Measurements from ENCODE around the gene NCOA3. TPM values are rescaled to one million over a fixed set of nuclear protein-coding genes. Genes with fewer than 3 reads are reported as not detected.

The NCOA3 gene
- total RNA-seq, 1 donor from 2014 or later: 45.9 TPM

- no peak for TF ChIP-seq CTCF (IDR thresholded peaks at IDR 0.05; ENCODE audit: unreplicated experiment)
- DNase-seq (ENCODE audit: low spot score in 2 of 2, unreplicated experiment in 2 of 2): no peak
- peaks cover 11% of the 10 kb centered on the region for H3K4me1 Mint-ChIP-seq
- peak overlapping the region; percentile 67 for H3K27ac Mint-ChIP-seq
- H3K9me3 Mint-ChIP-seq: no peaks in the 10 kb centered on the region
- H3K36me3 Mint-ChIP-seq: peaks cover 3% of the 10 kb centered on the region
- H3K4me3 Mint-ChIP-seq: no peak overlapping the region
- no peaks in the 10 kb centered on the region for H3K27me3 Mint-ChIP-seq (ENCODE audit: low read depth)
Observed at GRCh38 chr20:47610247-47610944, 108.7 kb downstream of the NCOA3 start.

- Mint-ChIP-seq H3K36me3 (peaks cover 3% of the 10 kb centered on the region), H3K9me3 (no peaks in the 10 kb centered on the region), H3K27ac (no peak overlapping the region), H3K4me1 (peaks cover 8% of the 10 kb centered on the region), H3K27me3 (ENCODE audit: low read depth) (no peaks in the 10 kb centered on the region), H3K4me3 (no peak overlapping the region)
- no peak for TF ChIP-seq CTCF (IDR thresholded peaks at IDR 0.05; ENCODE audit: unreplicated experiment)
- DNase-seq (ENCODE audit: low spot score in 2 of 2, unreplicated experiment in 2 of 2): no peak
Observed at GRCh38 chr20:47610945-47611250, 109.2 kb downstream of the NCOA3 start.

- H3K4me3 Mint-ChIP-seq: no peak overlapping the region
- no peaks in the 10 kb centered on the region for H3K9me3 Mint-ChIP-seq
- no peak for TF ChIP-seq CTCF (IDR thresholded peaks at IDR 0.05; ENCODE audit: unreplicated experiment)
- H3K36me3 Mint-ChIP-seq: peaks cover 3% of the 10 kb centered on the region
- peaks cover 8% of the 10 kb centered on the region for H3K4me1 Mint-ChIP-seq
- H3K27ac Mint-ChIP-seq: no peak overlapping the region
- H3K27me3 Mint-ChIP-seq (ENCODE audit: low read depth): no peaks in the 10 kb centered on the region
- DNase-seq (ENCODE audit: low spot score in 2 of 2, unreplicated experiment in 2 of 2): no peak
Observed at GRCh38 chr20:47611785-47612184, 110.1 kb downstream of the NCOA3 start.

GRCh38 chr20:47612670-47613069, 111.0 kb downstream of the NCOA3 start:
- H3K4me1 Mint-ChIP-seq: peaks cover 10% of the 10 kb centered on the region
- no peak overlapping the region for H3K27ac Mint-ChIP-seq
- no peak overlapping the region for H3K4me3 Mint-ChIP-seq
- DNase-seq (ENCODE audit: low spot score in 2 of 2, unreplicated experiment in 2 of 2): no peak
- TF ChIP-seq CTCF (IDR thresholded peaks at IDR 0.05; ENCODE audit: unreplicated experiment): no peak
- H3K9me3 Mint-ChIP-seq: no peaks in the 10 kb centered on the region
- H3K36me3 Mint-ChIP-seq: peaks cover 3% of the 10 kb centered on the region
- no peaks in the 10 kb centered on the region for H3K27me3 Mint-ChIP-seq (ENCODE audit: low read depth)

- no peak for DNase-seq (ENCODE audit: low spot score in 2 of 2, unreplicated experiment in 2 of 2)
- no peak for TF ChIP-seq CTCF (IDR thresholded peaks at IDR 0.05; ENCODE audit: unreplicated experiment)
- no peaks in the 10 kb centered on the region for H3K27me3 Mint-ChIP-seq (ENCODE audit: low read depth)
- no peaks in the 10 kb centered on the region for H3K36me3 Mint-ChIP-seq
- no peaks in the 10 kb centered on the region for H3K9me3 Mint-ChIP-seq
- H3K4me1 Mint-ChIP-seq: peaks cover 10% of the 10 kb centered on the region
- no peak overlapping the region for H3K27ac Mint-ChIP-seq
- no peak overlapping the region for H3K4me3 Mint-ChIP-seq
Observed at GRCh38 chr20:47614703-47615309, 113.1 kb downstream of the NCOA3 start.
